HG03108 (cell line): ENCODE measurements around the gene KIFC1.

Source experiments
- ATAC-seq: cut with Tn5 transposase; IDR thresholded peaks from one replicate; pipeline ENCODE4 v1.9.1; 2021; ENCODE audit warnings: moderate library complexity; ENCODE audit not compliant: unreplicated experiment

Gene KIFC1

DNA sequence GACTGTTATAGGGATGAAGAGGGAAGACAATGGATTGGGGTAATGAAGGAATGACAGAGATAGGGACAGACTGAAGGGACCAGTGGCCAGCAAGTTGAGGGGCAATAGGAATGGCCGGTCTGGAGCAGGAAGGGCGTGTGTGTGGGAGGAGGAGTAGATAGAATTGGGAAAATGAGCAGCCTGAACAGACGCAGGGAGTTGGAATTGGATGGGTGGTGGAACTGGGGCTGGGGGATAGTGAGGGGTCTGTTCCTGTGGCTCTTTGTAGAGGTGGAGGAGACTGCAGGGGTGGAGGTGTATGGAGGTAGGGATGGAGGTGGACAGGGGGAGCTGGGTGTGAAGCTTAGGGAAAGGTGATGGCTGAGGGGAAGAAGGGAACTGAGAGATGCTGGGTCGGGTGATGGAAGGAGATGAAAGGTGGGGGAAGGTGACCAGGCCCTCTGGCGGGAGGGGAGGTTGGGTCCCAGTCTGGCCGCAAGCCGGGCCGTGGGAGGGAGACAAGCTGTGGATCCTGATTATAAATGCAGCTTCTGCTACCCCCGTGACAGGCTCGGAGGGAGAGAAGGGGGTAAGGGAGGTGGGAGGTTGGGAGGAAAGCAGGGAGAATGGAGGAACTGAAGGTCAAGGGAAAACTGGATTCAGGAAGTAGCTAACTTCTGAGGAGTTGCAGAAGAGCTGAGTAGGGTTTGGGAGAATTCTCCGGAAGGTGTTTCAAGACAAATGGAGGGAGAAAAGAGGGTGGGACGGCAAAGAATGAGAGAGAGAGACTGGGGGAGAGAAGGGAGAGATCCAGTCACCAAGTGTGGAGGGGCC, 33.4 kb downstream of the KIFC1 start:
- ATAC-seq = no peak

DNA sequence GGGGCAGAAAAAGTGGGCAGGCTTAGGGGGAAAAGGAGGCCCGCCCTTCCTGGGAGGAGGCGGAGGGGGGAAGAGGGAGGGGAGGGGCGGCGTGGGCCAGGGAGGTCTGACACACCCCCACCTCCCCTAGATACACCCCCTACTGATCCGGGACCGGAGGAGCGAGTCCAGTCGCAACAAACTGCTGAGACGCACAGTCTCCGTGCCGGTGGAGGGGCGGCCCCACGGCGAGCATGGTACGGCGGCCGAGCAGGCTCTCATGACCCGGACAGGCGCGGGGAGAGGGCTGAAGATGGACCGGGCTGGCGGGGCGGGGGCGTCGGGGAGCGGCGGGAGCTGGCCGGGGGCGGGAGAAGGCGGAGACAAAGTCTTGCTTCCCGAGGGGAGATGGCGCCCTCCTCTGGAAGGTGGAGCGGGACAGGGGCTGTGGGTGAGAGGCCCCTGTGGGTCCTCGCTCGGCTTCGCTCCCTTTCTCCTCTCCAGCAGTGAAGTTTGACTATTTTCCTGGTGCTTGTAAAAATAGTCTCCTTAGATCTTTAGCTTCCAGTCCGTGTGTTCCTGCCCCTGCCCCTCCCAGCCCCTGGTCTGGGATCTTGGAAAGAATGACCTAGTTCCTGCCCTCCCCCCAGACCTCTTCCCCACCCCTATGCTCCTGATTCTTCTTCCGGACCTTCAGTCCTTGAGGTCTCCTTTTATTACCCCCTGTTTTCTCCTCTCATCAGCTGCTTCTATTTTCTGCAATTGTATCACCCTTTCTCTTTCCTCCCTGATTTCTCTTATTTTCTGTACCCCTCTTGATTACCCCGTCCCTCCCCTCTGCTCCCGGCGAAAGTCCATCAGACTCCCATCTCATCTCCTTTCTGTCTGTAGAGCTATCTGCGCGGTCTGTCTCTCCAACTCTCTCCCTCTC, 34.3 kb downstream of the KIFC1 start:
- no peak for ATAC-seq

DNA sequence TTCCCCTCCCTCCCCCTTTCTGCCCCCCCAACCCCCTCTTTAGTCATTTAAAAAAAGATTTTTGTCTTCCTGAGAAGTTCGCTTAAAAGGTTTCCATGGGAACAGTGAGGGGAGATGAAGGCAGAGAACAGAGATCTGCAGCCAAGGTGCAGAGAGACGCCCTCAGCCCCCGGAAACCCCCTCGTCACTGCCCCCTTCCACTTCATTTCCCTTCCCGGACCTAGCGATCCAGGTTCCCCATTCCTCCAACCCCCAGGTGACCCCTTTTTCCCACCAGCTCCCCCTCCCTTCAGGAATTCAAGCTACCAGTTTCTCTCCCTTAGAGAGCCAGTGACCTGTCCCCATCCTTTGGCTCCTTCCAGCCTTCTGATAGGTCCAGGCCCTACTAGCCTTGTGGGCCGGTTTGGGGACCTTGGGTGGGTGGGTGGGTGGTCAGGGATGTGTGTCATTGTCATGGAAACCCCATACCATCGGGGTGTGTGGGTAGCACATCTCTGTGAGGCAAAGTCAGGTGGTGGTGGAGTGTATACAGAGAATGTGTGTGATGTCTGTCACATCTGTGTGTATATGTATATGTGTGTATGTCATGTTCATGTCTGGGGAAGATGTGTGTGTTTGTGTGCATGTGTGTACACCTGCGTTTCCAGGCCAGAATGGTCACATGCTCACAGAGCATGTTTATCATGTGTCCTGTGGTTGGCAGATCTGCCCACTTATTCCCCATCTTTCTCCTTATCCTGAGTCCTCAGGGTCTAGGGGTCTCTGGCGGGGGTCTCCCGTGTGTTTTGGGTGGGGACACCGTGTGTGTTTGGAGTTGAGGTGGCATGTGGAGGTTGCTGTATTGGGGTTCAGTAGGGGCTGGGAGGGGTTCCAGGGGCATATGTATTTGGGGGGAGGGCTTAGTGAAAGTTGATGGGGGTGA, 35.2 kb downstream of the KIFC1 start:
- no peak for ATAC-seq

DNA sequence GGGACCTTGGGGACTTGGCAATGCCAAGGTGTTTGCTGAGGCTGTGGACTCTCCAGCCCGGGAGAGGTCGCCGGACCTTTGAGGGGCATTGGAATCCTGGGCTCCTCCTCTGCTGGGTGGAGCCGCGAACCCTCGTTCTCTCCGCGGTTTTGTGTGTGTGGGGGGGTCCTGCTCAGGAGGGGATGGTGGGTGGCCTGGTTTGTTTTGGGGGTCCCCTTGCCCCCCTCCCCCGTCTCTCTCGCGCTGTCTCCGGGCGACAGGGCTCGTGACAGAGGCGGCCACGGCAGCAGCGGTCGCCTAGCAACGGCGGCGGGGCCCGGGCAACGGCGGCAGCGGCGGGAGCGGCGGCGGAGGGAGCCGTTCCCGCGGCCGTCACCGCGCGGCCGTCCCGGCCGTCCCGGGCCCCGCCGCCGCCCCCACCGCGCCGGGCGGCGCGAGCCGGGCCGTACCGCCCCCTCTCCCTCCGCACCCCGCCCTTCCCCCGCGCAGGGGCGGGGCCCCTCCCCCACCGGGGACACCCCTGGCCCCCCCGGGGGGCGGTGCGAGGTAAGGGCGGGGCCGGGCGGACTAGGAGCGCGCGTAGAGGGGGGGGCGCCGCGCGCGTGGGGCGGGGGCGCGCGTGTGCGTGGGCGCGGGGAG, 36.1 kb downstream of the KIFC1 start:
- ATAC-seq = no peak

DNA sequence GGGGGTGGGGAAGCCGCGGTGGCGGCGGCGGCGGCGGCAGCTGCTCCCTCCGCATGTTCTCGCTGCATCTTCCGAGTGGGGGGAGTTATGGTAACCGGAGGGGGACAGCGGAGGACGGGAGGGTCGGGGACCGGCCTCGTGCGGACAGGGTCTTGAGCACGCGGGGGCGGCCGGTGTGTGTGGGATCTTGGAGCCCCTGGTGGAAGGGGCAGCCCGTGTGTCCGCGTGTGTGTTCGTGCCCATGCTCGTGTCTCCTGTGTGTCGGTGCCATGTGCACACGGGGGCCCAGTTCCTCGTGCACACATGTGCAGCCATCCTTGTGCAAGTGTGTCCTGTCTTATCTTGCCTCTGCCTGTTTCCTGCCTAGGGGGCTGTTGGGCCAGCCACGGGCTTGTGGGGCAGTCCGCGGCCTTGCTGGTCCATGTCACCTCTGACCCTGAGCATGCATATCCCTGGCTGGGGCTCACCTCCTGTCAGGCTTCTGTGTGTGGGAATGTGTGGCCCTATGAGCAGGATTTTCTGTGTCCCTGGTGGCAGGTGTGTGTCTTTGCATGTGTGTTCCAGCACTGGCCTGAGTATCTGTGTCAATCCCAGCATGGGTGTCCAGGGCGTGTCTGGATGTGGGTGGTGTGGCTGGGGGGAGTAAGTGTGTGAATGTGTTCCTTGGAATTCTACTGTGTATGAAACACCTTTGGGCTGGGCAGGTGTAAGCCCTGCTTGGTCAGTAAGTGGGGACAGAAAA, 36.8 kb downstream of the KIFC1 start:
- no peak for ATAC-seq

DNA sequence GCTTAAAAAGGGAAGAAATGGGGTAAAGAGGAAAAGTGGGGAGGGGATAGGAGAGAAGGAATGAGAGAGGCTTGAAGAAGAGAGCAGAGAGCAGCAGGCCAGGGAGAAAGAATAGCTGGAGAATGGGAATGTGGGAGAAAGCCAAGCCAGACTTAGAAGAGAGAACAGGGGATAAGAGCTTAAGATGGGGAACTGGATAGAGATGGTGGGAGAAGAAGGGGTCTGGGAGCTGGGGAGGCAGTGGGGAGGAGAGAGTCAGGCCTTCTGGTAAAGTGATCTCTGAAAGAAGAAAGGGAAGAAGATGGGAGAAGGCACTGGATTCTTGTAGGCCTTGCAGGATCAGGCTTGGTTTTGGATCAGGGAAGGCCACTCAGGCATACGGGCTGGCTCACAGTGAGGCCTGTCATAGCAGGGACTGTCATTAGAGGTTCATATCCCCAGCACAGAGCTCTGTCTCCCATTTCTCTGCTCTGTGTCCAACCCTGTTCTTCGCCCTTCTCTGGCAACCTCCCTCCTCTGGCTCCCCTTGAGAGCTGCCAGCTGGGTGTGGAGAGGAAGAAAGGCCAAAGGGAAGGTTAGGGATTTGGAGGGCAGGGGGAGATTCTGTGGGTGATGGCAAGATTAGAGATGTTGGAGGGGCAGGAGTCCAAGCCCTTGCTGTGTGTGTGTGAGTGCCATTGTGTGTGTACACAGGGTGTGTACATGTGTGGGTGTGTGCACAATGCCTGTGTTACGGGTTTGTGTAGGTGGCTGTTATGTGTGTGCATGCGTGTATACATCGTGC, 37.5 kb downstream of the KIFC1 start:
- no peak for ATAC-seq

DNA sequence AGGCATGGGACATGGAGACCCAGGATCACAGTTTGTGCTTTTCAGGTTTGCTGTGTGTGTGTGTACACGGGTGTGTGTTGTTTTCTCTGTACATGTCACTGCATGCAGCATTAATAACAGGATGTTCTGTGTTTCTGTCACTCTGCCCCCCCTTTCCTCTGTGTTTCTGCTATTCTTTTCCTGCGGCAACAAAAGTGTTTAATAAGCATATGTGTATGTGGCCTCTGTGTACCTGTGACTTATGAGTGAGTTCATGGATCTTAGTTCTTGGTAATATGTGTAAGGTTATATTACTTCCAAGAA, 38.1 kb downstream of the KIFC1 start:
- no peak for ATAC-seq

DNA sequence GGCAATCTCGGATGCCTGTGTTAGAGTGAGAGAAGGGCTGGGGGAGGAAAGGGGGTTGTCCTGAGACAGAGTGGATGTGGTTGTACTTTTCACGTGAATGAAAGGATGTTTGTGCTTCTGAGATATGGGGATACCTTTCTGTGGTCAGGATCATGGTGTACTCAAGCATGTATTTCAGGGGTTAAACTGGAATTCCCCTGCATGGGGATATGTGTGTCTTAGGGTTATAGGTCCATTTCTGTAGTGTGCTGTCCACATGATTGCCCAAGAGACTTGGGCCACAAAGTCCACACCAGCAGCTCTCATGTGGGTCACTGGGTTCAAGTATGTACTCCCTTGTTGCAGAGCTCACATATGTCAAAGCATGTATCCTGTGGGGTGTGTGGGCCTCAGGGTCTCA, 38.7 kb downstream of the KIFC1 start:
- ATAC-seq = no peak

DNA sequence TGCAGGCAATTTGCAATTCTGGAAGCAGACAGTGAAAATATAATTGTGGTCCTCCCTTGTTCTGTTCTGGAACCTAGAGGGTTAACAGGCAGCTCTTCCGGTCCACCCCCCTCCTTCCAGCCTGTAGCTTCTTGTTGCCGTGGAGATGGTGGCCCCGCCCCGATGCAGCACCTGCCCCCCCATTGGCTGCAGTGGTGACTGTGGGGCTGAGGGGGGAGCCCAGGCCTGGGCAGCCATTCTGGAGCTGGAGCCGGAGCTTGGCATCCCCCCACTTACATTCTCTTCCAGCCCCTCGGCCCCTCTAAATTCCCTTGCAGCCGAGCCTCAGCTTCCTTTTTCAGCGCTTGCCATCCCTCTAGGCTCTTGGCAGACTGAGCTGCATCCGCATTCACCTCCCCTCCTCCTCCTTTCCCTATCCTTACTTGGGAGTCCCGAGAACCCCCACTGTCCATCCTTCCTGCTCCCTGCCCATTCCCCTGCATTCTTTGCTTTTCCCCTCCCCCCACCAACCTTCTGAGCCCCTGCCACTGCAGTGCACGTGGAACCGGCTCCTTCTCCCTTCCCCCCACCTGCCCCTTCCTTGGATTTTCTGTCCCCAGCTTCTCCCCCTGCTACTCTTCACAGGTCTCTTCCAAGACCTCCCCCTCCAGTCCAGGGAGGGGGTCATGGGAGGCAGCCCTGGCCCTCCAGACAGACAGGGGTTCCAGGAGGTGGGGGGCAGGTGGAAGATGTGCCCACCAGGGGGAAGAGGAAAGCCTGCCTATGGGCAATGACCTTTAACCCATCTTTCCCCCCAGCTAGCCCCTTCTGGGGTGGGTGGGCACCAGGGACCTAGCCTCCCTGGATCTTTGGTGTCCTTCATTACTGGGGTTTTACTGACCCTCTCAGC, 39.6 kb downstream of the KIFC1 start:
- ATAC-seq = no peak

DNA sequence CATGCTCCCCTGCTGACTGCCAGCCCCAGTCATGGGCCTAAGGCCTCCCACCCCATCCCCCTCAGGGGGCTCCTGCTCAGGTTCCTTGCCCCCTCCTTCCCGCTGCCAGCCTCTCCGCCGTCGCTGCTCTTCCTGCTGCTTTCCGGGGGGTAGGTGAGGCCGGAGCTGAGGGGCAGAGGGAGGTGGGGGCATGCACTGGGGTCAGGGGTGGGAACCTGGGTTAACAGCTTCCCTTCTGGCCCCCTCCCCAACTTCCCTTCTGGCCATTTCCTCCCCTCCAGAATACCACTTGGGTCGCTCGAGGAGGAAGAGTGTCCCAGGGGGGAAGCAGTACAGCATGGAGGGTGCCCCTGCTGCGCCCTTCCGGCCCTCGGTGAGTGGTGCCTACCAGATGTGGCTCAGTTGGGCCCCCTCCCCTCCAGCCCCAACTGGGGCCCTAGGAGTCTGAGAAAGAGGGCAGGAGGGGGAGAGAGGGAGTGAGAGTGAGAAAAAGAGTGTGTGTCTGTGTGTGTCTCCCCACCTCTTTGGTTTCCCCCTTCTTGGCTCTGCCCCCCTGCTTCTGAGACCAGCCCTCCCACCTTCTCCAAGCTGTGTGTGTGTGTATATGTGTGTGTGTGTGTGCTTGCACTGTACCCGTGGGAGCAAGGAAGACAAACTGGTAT, 40.4 kb downstream of the KIFC1 start:
- no peak for ATAC-seq

DNA sequence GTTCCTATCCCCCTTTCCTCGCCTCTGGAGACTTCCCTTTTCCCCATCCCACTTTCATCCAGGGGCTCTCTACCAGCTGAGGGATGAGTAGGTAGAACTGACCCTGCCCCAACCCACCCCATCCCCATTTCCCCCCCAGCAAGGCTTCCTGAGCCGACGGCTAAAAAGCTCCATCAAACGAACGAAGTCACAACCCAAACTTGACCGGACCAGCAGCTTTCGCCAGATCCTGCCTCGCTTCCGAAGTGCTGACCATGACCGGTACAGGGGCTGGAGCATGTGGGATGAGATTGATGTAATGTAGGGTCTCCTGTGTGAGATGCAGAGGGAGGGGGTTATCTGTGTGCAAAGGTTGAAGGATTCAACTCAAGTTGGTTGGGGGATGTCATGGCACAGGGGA, 40.9 kb downstream of the KIFC1 start:
- no peak for ATAC-seq

DNA sequence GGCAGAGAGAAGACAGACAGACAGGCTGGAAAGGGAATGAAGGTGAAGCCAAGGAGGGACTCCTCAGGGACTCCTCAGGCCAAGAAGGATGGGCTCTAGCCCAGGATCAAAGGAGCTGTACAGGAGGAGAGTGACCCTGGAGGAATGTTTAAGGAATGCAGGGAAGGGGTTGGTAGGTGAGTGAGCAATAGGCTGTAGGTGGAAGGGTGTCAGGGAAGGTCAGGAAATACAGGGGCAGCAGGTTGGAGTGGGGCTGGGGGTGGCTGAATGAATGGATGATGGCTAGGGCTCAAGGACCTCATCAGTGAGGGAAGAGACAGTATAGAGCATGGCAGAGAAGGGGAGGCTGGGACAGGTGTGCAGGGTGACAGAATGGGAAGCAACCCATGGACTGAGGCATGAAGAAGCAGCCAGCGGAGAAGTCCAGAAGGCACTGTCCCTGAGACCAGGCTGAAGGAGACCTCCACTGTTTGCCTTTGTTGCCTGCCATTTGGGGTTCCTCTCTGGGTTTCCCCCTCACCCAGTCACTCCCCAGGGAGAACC, 41.4 kb downstream of the KIFC1 start:
- no peak for ATAC-seq

DNA sequence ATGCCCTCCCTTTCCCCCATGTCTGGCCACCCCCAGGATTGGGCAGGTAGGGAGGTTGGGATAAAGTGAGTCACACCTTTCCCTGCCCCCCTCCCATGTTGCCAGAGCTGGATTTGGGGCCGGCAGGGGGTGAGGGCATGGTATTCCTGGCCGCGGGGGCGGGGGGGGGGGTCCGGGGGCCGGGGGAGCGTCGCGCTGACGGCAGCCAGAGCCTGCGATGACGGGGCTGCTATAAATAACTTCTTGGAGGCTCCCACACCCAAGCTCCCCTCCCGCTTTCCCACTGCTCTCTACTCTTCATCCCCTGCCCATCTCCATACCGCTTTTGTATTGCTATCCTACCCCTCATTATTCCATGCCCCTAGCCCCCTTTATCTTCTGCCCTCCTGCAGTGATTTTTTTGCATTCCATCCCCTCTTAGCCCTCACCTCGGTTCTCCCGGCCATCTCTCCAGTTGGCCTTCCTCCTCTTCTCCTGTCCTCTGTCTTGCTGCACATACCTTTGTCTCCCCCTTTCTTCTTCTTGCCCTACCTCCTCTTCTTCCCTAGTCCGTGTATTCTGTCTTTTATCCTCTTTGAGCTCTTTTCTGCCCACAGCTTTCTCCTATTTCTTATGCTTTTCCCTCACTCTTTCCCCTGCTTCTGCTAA, 42.0 kb downstream of the KIFC1 start:
- no peak for ATAC-seq

DNA sequence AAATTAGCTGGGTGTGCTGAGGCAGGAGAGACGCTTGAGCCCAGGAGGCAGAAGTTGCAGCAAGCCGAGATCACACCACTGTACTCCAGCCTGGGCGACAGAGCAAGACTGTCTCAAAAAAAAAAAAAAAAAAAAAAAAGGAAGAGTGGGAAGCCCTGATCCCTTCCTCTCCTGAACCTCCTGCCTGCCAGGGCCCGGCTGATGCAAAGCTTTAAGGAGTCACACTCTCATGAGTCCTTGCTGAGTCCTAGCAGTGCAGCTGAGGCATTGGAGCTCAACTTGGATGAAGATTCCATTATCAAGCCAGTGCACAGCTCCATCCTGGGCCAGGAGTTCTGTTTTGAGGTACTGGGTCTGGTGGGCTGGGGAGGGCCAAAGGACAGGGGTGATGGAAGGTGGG, 43.3 kb downstream of the KIFC1 start:
- ATAC-seq = no peak

DNA sequence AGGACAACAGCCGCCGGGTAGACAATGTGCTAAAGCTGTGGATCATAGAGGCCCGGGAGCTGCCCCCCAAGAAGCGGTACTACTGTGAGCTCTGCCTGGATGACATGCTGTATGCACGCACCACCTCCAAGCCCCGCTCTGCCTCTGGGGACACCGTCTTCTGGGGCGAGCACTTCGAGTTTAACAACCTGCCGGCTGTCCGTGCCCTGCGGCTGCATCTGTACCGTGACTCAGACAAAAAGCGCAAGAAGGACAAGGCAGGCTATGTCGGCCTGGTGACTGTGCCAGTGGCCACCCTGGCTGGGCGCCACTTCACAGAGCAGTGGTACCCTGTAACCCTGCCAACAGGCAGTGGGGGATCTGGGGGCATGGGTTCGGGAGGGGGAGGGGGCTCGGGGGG, 46.0 kb downstream of the KIFC1 start:
- no peak for ATAC-seq

DNA sequence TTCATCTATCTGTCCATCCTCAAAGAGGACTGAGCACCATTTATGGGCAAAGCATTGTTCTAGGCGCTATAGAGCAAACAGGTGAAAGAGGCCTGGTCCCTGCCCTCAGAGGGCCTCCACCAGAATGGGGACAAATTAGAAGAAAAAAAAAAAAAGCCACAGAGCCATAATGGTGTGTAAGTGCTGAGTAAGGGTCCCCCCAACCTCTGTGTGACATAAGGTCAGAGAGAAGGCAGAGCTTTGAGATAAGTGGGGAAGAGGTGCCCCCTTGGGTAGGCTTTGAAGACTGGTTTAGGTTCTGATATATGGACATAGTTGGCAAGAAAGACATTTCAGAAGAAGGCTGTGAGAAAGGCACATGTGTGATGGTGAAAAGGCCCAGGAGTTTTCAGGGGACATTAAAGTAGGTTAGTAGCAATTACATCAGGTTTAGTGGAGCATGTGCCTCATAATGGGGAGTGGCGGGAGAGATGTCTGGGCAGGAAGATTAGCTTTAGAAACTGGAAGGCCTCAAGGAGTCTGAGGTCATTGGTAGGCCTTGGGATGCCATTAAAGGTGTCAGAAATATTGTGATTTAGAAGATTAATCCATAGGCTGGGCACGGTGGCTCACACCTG, 47.5 kb downstream of the KIFC1 start:
- ATAC-seq = no peak
